DOHH2 (cell line): Measurements from ENCODE around the gene TOMM6.

Experiments
- H3F3A ChIP-seq: fragments of 200-600 bp; sonication (generic), shearing (Covaris generic); 2 replicates; pipeline ENCODE4 v1.6.0; 2016; ENCODE audit warnings: antibody characterized with exemption, mild to moderate bottlenecking; ENCODE audit not compliant: control insufficient read depth, insufficient read depth
- H3K27ac ChIP-seq: fragments of 200-600 bp; sonication (generic); 2 replicates; pipeline ENCODE4 v1.5.1; 2014; ENCODE audit warnings: low read depth, mild to moderate bottlenecking, low read length, moderate library complexity
- H3K27me3 ChIP-seq: fragments of 200-600 bp; sonication (generic); 2 replicates; pipeline ENCODE4 v1.6.1; 2014; ENCODE audit warnings: mild to moderate bottlenecking, low read length, mixed read lengths; ENCODE audit not compliant: control insufficient read depth
- H3K36me3 ChIP-seq: fragments of 200-600 bp; sonication (generic); 2 replicates; pipeline ENCODE4 v1.6.1; 2014; ENCODE audit warnings: mild to moderate bottlenecking, low read length, moderate library complexity, mixed read lengths; ENCODE audit not compliant: control insufficient read depth
- H3K4me1 ChIP-seq: fragments of 200-600 bp; sonication (generic); 2 replicates; pipeline ENCODE4 v1.6.1; 2014; ENCODE audit warnings: mild to moderate bottlenecking, low read length, mixed read lengths; ENCODE audit not compliant: control insufficient read depth
- H3K4me2 ChIP-seq: fragments of 200-600 bp; sonication (generic); 2 replicates; pipeline ENCODE4 v1.6.0; 2014; ENCODE audit warnings: mild to moderate bottlenecking, low read length, moderate library complexity
- H3K4me3 ChIP-seq: fragments of 200-600 bp; sonication (generic); 2 replicates; pipeline ENCODE4 v1.5.1; 2014; ENCODE audit warnings: mild to moderate bottlenecking, low read length, mixed read lengths
- H3K79me2 ChIP-seq: fragments of 200-600 bp; sonication (generic); 2 replicates; pipeline ENCODE4 v1.6.1; 2014; ENCODE audit warnings: mild to moderate bottlenecking, low read length, mixed read lengths; ENCODE audit not compliant: control insufficient read depth
- H3K9me2 ChIP-seq: fragments of 200-600 bp; sonication (generic); replicated peaks from 2 replicates; pipeline ENCODE4 v1.6.1; 2014; ENCODE audit warnings: mild to moderate bottlenecking, low read length, mixed read lengths; ENCODE audit not compliant: control insufficient read depth
- H3K9me3 ChIP-seq: fragments of 200-600 bp; sonication (generic); 2 replicates; pipeline ENCODE4 v1.6.1; 2014; ENCODE audit warnings: antibody characterized with exemption, low read length, mixed read lengths; ENCODE audit not compliant: control insufficient read depth, insufficient read depth
- H4K20me1 ChIP-seq: fragments of 200-600 bp; sonication (generic); 2 replicates; pipeline ENCODE4 v1.6.0; 2014; ENCODE audit warnings: low read depth, mild to moderate bottlenecking, antibody characterized with exemption, low read length, moderate library complexity; ENCODE audit not compliant: control insufficient read depth, insufficient read depth
- CTCF ChIP-seq: fragments of 200-600 bp; sonication (generic); IDR thresholded peaks from one replicate; pipeline ENCODE4 v1.5.1; 2014; ENCODE audit warnings: antibody characterized with exemption, mild to moderate bottlenecking, low read depth, low read length; ENCODE audit not compliant: poor library complexity, severe bottlenecking
- EZH2phosphoT487 ChIP-seq: fragments of 200-600 bp; sonication (generic); IDR thresholded peaks from 2 replicates; pipeline ENCODE4 v1.6.1; 2017; ENCODE audit warnings: borderline replicate concordance, mild to moderate bottlenecking, antibody characterized with exemption, low read length, moderate library complexity, mixed read lengths

The TOMM6 gene

GRCh38 chr6:41821266-41821665, 33.8 kb downstream of the TOMM6 start:
- no peak for TF ChIP-seq EZH2phosphoT487
- TF ChIP-seq CTCF: no peak
- H3K36me3 ChIP-seq: no peaks in the 10 kb centered on the region
- H3K79me2 ChIP-seq: no peaks in the 10 kb centered on the region
- H4K20me1 ChIP-seq: no peaks in the 10 kb centered on the region
- peaks cover 7% of the 10 kb centered on the region for H3K4me1 ChIP-seq
- no peak overlapping the region for H3K4me2 ChIP-seq
- H3K9me2 ChIP-seq: no peaks in the 10 kb centered on the region
- no peaks in the 10 kb centered on the region for H3K9me3 ChIP-seq
- no peak overlapping the region for H3K27ac ChIP-seq
- no peaks in the 10 kb centered on the region; the same call in 1 of the 2 replicates for H3F3A ChIP-seq
- no peaks in the 10 kb centered on the region for H3K27me3 ChIP-seq
- no peak overlapping the region for H3K4me3 ChIP-seq

- Histone ChIP-seq H3K9me3 (no peaks in the 10 kb centered on the region), H3F3A (no peaks in the 10 kb centered on the region), H3K79me2 (no peaks in the 10 kb centered on the region), H3K4me3 (no peak overlapping the region), H3K9me2 (no peaks in the 10 kb centered on the region), H4K20me1 (no peaks in the 10 kb centered on the region), H3K36me3 (no peaks in the 10 kb centered on the region), H3K4me2 (no peak overlapping the region), H3K27me3 (no peaks in the 10 kb centered on the region), H3K27ac (no peak overlapping the region), H3K4me1 (peaks cover 7% of the 10 kb centered on the region)
- TF ChIP-seq EZH2phosphoT487 (no peak), CTCF (no peak)
Observed at GRCh38 chr6:41822021-41822420, 34.5 kb downstream of the TOMM6 start.

GRCh38 chr6:41823178-41823577, 35.7 kb downstream of the TOMM6 start:
- no peak for TF ChIP-seq EZH2phosphoT487
- TF ChIP-seq CTCF: no peak
- no peaks in the 10 kb centered on the region for H3K79me2 ChIP-seq
- no peak overlapping the region for H3K4me2 ChIP-seq
- no peak overlapping the region for H3K4me3 ChIP-seq
- no peaks in the 10 kb centered on the region for H3K36me3 ChIP-seq
- no peaks in the 10 kb centered on the region for H3K27me3 ChIP-seq
- H3K27ac ChIP-seq: no peak overlapping the region
- peaks cover 7% of the 10 kb centered on the region for H3K4me1 ChIP-seq
- no peaks in the 10 kb centered on the region for H4K20me1 ChIP-seq
- no peaks in the 10 kb centered on the region for H3K9me3 ChIP-seq
- no peaks in the 10 kb centered on the region for H3F3A ChIP-seq
- no peaks in the 10 kb centered on the region for H3K9me2 ChIP-seq
